Ecto neural progenitor cell (in vitro differentiated cells): ENCODE data around the gene PRPSAP2.
"Not testable (repeated sequence)": the region's sequence is repeated elsewhere in the genome, so short reads cannot be mapped to it uniquely, and the experiment has no call there.

Source experiments
- DNase-seq: peaks from one replicate; pipeline ENCODE4 v3.0.0-alpha.2; 2018; ENCODE audit warnings: low spot score

PRPSAP2 gene

GRCh38 chr17:18857864-18858566 is at the start of gene PRPSAP2:
Gene PRPSAP2 (plus strand): TSS chr17:18858131. CDS start chr17:18865834, 7,703 bp downstream.
- DNase-seq, result peak; percentile 98

- not testable (repeated sequence) for DNase-seq
Observed at GRCh38 chr17:18815924-18816323, 42.0 kb upstream of the PRPSAP2 start.

GRCh38 chr17:18816489-18817371 is 41.2 kb upstream of the PRPSAP2 start:
- not testable (repeated sequence) for DNase-seq

- DNase-seq, result not testable (repeated sequence)
Observed at GRCh38 chr17:18821430-18821829, 36.5 kb upstream of the PRPSAP2 start.

- not testable (repeated sequence) for DNase-seq
Observed at GRCh38 chr17:18827613-18828012, 30.3 kb upstream of the PRPSAP2 start.

- DNase-seq, result peak; percentile 43
Observed at GRCh38 chr17:18848501-18848900, 9.4 kb upstream of the PRPSAP2 start.

GRCh38 chr17:18850679-18851078 is 7.3 kb upstream of the PRPSAP2 start:
- DNase-seq, result peak; percentile 35

GRCh38 chr17:18851201-18851600 is 6.7 kb upstream of the PRPSAP2 start:
- no peak for DNase-seq

GRCh38 chr17:18854956-18855355 is 3.0 kb upstream of the PRPSAP2 start:
- peak; percentile 38 for DNase-seq

- DNase-seq, result peak; percentile 97
Observed at GRCh38 chr17:18855831-18856569, 1.9 kb upstream of the PRPSAP2 start.

GRCh38 chr17:18856570-18856915 is 1.4 kb upstream of the PRPSAP2 start:
- no peak for DNase-seq

- DNase-seq, result no peak
Observed at GRCh38 chr17:18858567-18859245, 775 bp downstream of the PRPSAP2 start.

- no peak for DNase-seq
Observed at GRCh38 chr17:18859256-18859655, 1.3 kb downstream of the PRPSAP2 start.

- no peak for DNase-seq
Observed at GRCh38 chr17:18860161-18860972, 2.4 kb downstream of the PRPSAP2 start.

- no peak for DNase-seq
Observed at GRCh38 chr17:18862011-18862410, 4.1 kb downstream of the PRPSAP2 start.

GRCh38 chr17:18864996-18865395 is 7.1 kb downstream of the PRPSAP2 start:
- DNase-seq, result not testable (repeated sequence)

- no peak for DNase-seq
Observed at GRCh38 chr17:18866866-18867813, 9.2 kb downstream of the PRPSAP2 start.

GRCh38 chr17:18877104-18877645 is 19.2 kb downstream of the PRPSAP2 start:
- no peak for DNase-seq

GRCh38 chr17:18888766-18889290 is 30.9 kb downstream of the PRPSAP2 start:
- DNase-seq, result no peak
